GM18508 (cell line): ENCODE measurements around the gene ANKRD28.
"Not testable (repeated sequence)": the region's sequence is repeated elsewhere in the genome, so short reads cannot be mapped to it uniquely, and the experiment has no call there.

Experiments used
- ATAC-seq: cut with Tn5 transposase; IDR thresholded peaks from one replicate; pipeline ENCODE4 v1.9.1; 2021; ENCODE audit warnings: moderate number of reproducible peaks; ENCODE audit not compliant: insufficient read depth, unreplicated experiment

The ANKRD28 gene

GRCh38 chr3:15778332-15778858 is 19.4 kb downstream of the ANKRD28 start:
- ATAC-seq, result no peak

GRCh38 chr3:15774931-15775560 is 22.7 kb downstream of the ANKRD28 start:
- not testable (repeated sequence) for ATAC-seq

GRCh38 chr3:15771444-15771843 is 26.3 kb downstream of the ANKRD28 start:
- no peak for ATAC-seq

- no peak for ATAC-seq
Observed at GRCh38 chr3:15769256-15769915, 28.4 kb downstream of the ANKRD28 start.

GRCh38 chr3:15768421-15769255 is 29.1 kb downstream of the ANKRD28 start:
- peak; percentile 92 for ATAC-seq

- ATAC-seq, result no peak
Observed at GRCh38 chr3:15766406-15766805, 31.4 kb downstream of the ANKRD28 start.

- no peak for ATAC-seq
Observed at GRCh38 chr3:15758295-15758694, 39.5 kb downstream of the ANKRD28 start.

GRCh38 chr3:15757824-15758223 is 40.0 kb downstream of the ANKRD28 start:
- ATAC-seq, result no peak

- no peak for ATAC-seq
Observed at GRCh38 chr3:15756505-15756904, 41.3 kb downstream of the ANKRD28 start.

GRCh38 chr3:15755780-15756179 is 42.0 kb downstream of the ANKRD28 start:
- no peak for ATAC-seq

GRCh38 chr3:15755181-15755580 is 42.6 kb downstream of the ANKRD28 start:
- ATAC-seq, result no peak

GRCh38 chr3:15754047-15754446 is 43.7 kb downstream of the ANKRD28 start:
- no peak for ATAC-seq

GRCh38 chr3:15753056-15753710 is 44.6 kb downstream of the ANKRD28 start:
- ATAC-seq, result no peak

- ATAC-seq, result no peak
Observed at GRCh38 chr3:15750879-15751278, 46.9 kb downstream of the ANKRD28 start.

- ATAC-seq, result no peak
Observed at GRCh38 chr3:15750143-15750542, 47.6 kb downstream of the ANKRD28 start.

- ATAC-seq, result not testable (repeated sequence)
Observed at GRCh38 chr3:15745896-15746295, 51.9 kb downstream of the ANKRD28 start.

GRCh38 chr3:15744176-15744575 is 53.6 kb downstream of the ANKRD28 start:
- ATAC-seq, result no peak

- no peak for ATAC-seq
Observed at GRCh38 chr3:15743587-15744009, 54.2 kb downstream of the ANKRD28 start.

- not testable (repeated sequence) for ATAC-seq
Observed at GRCh38 chr3:15742236-15742635, 55.5 kb downstream of the ANKRD28 start.

GRCh38 chr3:15738616-15739005 is 59.2 kb downstream of the ANKRD28 start:
- ATAC-seq, result not testable (repeated sequence)
